Fibroblast of lung (primary cell): ENCODE data around the gene P4HA3.

Experiments
- EZH2 ChIP-seq: IDR thresholded peaks from 2 replicates; pipeline ENCODE4 v1.5.1; 2012; ENCODE audit warnings: low read length, control low read depth, mild to moderate bottlenecking; ENCODE audit errors: missing control alignments
- TF ChIP-seq, protein P1 (sequence below), 2 donors: IDR thresholded peaks in 1 of 2; conservative IDR thresholded peaks in 1 of 2; 1 replicate in 1 of 2; 2 replicates in 1 of 2; pipeline ENCODE4 v1.5.1; 2011 to 2012; ENCODE audit warnings: low read length in 2 of 2, control low read depth in 1 of 2, inconsistent platforms in 1 of 2, low read depth in 1 of 2, mild to moderate bottlenecking in 1 of 2

DNA sequence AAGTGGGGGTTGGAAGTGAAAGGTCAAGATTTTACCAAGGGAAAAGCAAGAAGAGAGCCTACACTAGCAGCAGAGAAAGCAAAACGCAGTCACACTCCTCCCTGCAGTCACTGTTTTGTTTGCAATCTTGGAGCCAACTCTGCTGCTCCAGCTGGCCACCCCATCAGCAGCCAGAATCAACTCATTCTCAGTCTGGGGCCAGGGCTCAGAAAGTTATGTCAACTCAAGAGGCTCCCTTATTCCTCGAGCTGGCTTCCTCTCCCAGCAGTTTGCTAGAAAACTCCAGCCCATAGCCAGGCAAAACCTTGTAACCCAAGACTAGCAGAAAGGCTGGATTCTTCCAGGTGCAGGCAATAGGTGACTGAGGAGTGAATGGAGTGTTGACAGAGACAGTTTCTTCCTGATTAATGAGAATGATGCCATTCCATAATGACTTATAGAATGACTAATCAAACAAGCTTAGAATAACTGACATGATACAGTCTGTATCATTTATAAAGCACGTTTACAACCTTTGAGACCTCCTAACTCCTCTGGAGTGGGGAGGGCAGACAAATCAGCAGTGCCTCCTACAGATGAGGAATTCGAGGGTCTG lies 53.4 kb downstream of the P4HA3 start:
- TF ChIP-seq, protein P1, sequence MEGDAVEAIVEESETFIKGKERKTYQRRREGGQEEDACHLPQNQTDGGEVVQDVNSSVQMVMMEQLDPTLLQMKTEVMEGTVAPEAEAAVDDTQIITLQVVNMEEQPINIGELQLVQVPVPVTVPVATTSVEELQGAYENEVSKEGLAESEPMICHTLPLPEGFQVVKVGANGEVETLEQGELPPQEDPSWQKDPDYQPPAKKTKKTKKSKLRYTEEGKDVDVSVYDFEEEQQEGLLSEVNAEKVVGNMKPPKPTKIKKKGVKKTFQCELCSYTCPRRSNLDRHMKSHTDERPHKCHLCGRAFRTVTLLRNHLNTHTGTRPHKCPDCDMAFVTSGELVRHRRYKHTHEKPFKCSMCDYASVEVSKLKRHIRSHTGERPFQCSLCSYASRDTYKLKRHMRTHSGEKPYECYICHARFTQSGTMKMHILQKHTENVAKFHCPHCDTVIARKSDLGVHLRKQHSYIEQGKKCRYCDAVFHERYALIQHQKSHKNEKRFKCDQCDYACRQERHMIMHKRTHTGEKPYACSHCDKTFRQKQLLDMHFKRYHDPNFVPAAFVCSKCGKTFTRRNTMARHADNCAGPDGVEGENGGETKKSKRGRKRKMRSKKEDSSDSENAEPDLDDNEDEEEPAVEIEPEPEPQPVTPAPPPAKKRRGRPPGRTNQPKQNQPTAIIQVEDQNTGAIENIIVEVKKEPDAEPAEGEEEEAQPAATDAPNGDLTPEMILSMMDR (conservative IDR thresholded peaks at IDR 0.05 in 1 of 2, IDR thresholded peaks at IDR 0.05 in 1 of 2; ENCODE audit: low read depth in 1 of 2, low read length in 2 of 2), result no peak
- TF ChIP-seq EZH2, result no peak
